Gastroesophageal sphincter (tissue), 3 donors: ENCODE results near the gene GLS2.

Experiments used
- CTCF ChIP-seq, 4 experiments: fragments of 200-600 bp in 2 of 4; fragments of 450-650 bp in 2 of 4; sonication (generic) in 1 of 4; IDR thresholded peaks; one replicate each; pipeline ENCODE4 v1.5.1; 2017 to 2019; ENCODE audit warnings: antibody characterized with exemption in 4 of 4, mild to moderate bottlenecking in 2 of 4, moderate library complexity in 2 of 4
- POLR2A ChIP-seq, 2 donors: fragments of 450-650 bp; IDR thresholded peaks; one replicate each; pipeline ENCODE4 v1.6.1; 2017; ENCODE audit warnings: antibody characterized with exemption in 2 of 2, mild to moderate bottlenecking in 2 of 2, moderate library complexity in 1 of 2
- POLR2AphosphoS5 ChIP-seq: sonication (generic); formaldehyde crosslinking; IDR thresholded peaks from one replicate; pipeline ENCODE4 v1.6.1; 2017; ENCODE audit warnings: antibody characterized with exemption

DNA sequence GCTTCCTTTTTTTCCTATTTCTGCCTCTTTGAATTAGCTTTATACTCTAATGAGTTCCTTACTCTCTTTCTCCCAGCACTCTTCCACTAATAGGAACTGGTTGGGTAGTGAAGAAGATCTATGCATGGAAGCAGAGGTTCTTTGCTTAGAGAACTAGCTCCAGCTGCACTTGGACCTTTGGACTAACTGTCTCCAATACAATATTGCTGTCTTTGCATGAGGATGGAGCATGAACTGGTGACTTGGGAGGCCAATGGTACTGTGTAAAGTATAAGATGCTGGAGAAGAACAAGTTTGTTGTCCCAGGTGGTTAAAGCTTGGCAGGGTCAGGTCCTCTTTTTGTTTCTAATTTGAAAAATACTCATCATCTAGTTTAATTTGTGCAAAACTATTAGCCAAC is 2.4 kb upstream of the GLS2 start:
- TF ChIP-seq CTCF (IDR thresholded peaks at IDR 0.05): no peak
- no peak for TF ChIP-seq POLR2A (IDR thresholded peaks at IDR 0.05)
- no peak for TF ChIP-seq POLR2AphosphoS5
